Measurements from ENCODE around the gene EPB41L1.

GRCh38 chr20:36197271-36197670 is 42.7 kb downstream of the EPB41L1 start:
- TF ChIP-seq CTCF (optimal IDR thresholded peaks at IDR 0.05 in 1 of 3, IDR thresholded peaks at IDR 0.05 in 1 of 3, conservative IDR thresholded peaks at IDR 0.05 in 1 of 3; ENCODE audit: extremely low read depth in 1 of 3, insufficient read depth in 2 of 3, low read length in 3 of 3) = no peak
- no peak for TF ChIP-seq EZH2 (IDR thresholded peaks at IDR 0.05; ENCODE audit: low read length)
